Measurements from ENCODE around the gene ATXN7.

Gene ATXN7

DNA sequence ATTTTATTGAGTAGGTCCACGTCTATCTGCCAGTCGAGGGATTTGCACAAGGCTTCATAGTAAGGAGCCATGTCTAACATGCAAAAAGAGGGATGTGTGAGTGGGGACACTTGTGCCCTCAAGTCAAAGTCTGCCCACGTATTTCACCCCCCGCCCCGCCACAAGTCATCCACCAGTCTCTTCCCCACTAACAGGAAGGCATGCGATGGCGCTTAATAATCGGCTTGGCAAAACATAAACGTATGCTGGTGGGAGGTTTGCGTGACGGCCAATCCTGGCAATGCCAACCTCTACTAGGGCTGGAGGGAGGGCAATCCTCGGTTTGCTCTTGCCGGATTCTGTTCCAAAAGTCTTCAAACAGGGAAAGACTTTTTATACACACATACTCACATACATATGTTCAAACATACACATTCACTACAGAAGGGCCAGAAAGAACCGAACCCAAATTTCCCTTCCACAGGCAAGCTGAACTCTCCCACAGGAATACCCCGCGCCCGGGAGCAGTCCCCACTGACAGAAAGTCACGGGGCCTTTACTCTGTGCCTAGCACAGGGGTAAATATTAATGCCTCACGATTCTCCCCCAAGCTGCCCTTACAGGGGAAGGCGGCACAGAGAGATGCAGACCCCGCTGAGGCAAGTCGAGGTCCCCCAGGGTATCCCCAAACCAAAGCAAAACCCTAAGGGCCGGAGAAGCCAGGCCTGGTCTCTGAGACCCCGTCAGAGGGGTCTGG, 159.0 kb downstream of the ATXN7 start:
- H2AFZ ChIP-seq (ENCODE audit: low read length), result peak overlapping the region; percentile 70; the same call in 1 of the 2 replicates
- H3K9ac ChIP-seq (ENCODE audit: low read depth, low read length, poor library complexity, severe bottlenecking), result peak overlapping the region; percentile 82
- no peaks in the 10 kb centered on the region for H3K27me3 ChIP-seq (ENCODE audit: insufficient read depth, low read length, poor library complexity, severe bottlenecking)
- no peaks in the 10 kb centered on the region for H3K9me2 ChIP-seq (replicated peaks; ENCODE audit: low read depth, low read length)
- H3K9me3 ChIP-seq (ENCODE audit: insufficient read depth, low read depth, low read length), result no peaks in the 10 kb centered on the region
- peak overlapping the region; percentile 91 for H3K4me3 ChIP-seq (ENCODE audit: low read length, poor library complexity, severe bottlenecking)
- peaks cover 29% of the 10 kb centered on the region for H4K20me1 ChIP-seq (ENCODE audit: insufficient read depth, low read length, poor library complexity, severe bottlenecking)
- H3F3A ChIP-seq (ENCODE audit: low read depth), result no peaks in the 10 kb centered on the region
- TF ChIP-seq CTCF (conservative IDR thresholded peaks at IDR 0.05; ENCODE audit: low read length), result no peak
- no peak for TF ChIP-seq EZH2phosphoT487 (IDR thresholded peaks at IDR 0.05; ENCODE audit: borderline replicate concordance)
- peaks cover 23% of the 10 kb centered on the region for H3K4me1 ChIP-seq (ENCODE audit: insufficient read depth, low read length, poor library complexity, severe bottlenecking)
- H3K79me2 ChIP-seq (ENCODE audit: insufficient read depth, low read length), result peaks cover 29% of the 10 kb centered on the region
- peak overlapping the region; percentile 99 for H3K4me2 ChIP-seq (ENCODE audit: low read depth, low read length, poor library complexity, severe bottlenecking)
- peaks cover 19% of the 10 kb centered on the region; the same call in 1 of the 2 replicates for H3K36me3 ChIP-seq (ENCODE audit: insufficient read depth, low read length)

DNA sequence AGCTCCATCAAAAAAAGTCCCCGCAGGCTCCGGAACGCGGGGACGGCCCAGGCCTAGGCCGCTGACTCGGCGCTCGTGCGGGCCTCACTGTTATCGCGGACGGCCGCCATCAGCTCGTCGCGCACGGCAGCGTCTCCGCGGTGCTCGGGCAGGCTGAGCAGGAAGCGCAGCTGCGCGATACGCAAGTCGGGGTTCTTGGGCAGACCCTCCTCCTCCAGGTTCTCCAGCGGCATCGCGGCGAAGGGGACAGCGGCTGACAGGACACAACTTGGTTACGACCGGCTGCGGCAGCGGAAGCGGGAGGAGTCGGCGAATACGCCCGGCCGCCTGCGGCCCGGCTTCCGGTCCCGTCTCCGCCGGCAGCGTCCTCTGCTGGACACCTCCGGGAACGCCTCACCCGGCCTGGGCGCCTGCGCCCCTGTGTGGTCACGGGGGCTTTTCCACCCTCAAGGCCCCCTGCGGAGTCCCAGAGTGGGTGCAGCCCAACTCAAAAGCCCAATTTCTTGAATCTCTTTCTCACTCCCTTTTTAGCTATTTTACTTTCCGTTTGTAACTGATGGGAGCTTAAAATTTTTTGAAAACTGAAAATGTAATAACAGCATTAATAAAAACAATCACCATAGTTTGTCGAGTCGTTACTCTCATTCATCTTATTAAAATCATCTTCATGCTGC, 159.7 kb downstream of the ATXN7 start, which contains the start of gene PSMD6:
TSS of gene PSMD6 (minus strand) at position 308 of the 674 bp plus-strand sequence. CDS start at position 233, 75 bp downstream.
- peak within 1 kb of the TSS; percentile 82 for H3K9ac ChIP-seq (ENCODE audit: low read depth, low read length, poor library complexity, severe bottlenecking)
- H2AFZ ChIP-seq (ENCODE audit: low read length), result peak within 1 kb of the TSS; percentile 88
- TF ChIP-seq EZH2phosphoT487 (IDR thresholded peaks at IDR 0.05; ENCODE audit: borderline replicate concordance) (no peak), CTCF (conservative IDR thresholded peaks at IDR 0.05; ENCODE audit: low read length) (peak; percentile 99)

GRCh38 chr3:64023861-64024223, 160.2 kb downstream of the ATXN7 start:
- Histone ChIP-seq H3F3A (ENCODE audit: low read depth) (no peaks in the 10 kb centered on the region), H3K9me3 (ENCODE audit: insufficient read depth, low read depth, low read length) (no peaks in the 10 kb centered on the region), H3K4me3 (ENCODE audit: low read length, poor library complexity, severe bottlenecking) (peak overlapping the region; percentile 91), H3K36me3 (ENCODE audit: insufficient read depth, low read length) (peaks cover 7% of the 10 kb centered on the region; the same call in 1 of the 2 replicates), H3K9me2 (replicated peaks; ENCODE audit: low read depth, low read length) (no peaks in the 10 kb centered on the region), H3K27me3 (ENCODE audit: insufficient read depth, low read length, poor library complexity, severe bottlenecking) (no peaks in the 10 kb centered on the region), H3K9ac (ENCODE audit: low read depth, low read length, poor library complexity, severe bottlenecking) (peak overlapping the region; percentile 82), H3K4me1 (ENCODE audit: insufficient read depth, low read length, poor library complexity, severe bottlenecking) (peaks cover 23% of the 10 kb centered on the region), H2AFZ (ENCODE audit: low read length) (peak overlapping the region; percentile 88), H3K4me2 (ENCODE audit: low read depth, low read length, poor library complexity, severe bottlenecking) (peak overlapping the region; percentile 63), H4K20me1 (ENCODE audit: insufficient read depth, low read length, poor library complexity, severe bottlenecking) (peaks cover 29% of the 10 kb centered on the region), H3K79me2 (ENCODE audit: insufficient read depth, low read length) (peaks cover 29% of the 10 kb centered on the region)
- TF ChIP-seq CTCF (conservative IDR thresholded peaks at IDR 0.05; ENCODE audit: low read length), result no peak
- TF ChIP-seq EZH2phosphoT487 (IDR thresholded peaks at IDR 0.05; ENCODE audit: borderline replicate concordance), result no peak

More for the DNA sequence above, 159.7 kb downstream of the ATXN7 start, which contains the start of gene PSMD6:
- H3K9me3 ChIP-seq (ENCODE audit: insufficient read depth, low read depth, low read length), result no peaks in the 10 kb centered on the region
- peaks cover 29% of the 10 kb centered on the region for H3K79me2 ChIP-seq (ENCODE audit: insufficient read depth, low read length)
- peaks cover 29% of the 10 kb centered on the region for H4K20me1 ChIP-seq (ENCODE audit: insufficient read depth, low read length, poor library complexity, severe bottlenecking)
- peak within 1 kb of the TSS; percentile 99 for H3K4me2 ChIP-seq (ENCODE audit: low read depth, low read length, poor library complexity, severe bottlenecking)
- peaks cover 12% of the 10 kb centered on the region; the same call in 1 of the 2 replicates for H3K36me3 ChIP-seq (ENCODE audit: insufficient read depth, low read length)
- no peaks in the 10 kb centered on the region for H3K27me3 ChIP-seq (ENCODE audit: insufficient read depth, low read length, poor library complexity, severe bottlenecking)
- no peaks in the 10 kb centered on the region for H3F3A ChIP-seq (ENCODE audit: low read depth)
- H3K4me1 ChIP-seq (ENCODE audit: insufficient read depth, low read length, poor library complexity, severe bottlenecking), result peaks cover 23% of the 10 kb centered on the region
- H3K4me3 ChIP-seq (ENCODE audit: low read length, poor library complexity, severe bottlenecking), result peak within 1 kb of the TSS; percentile 91
- H3K9me2 ChIP-seq (replicated peaks; ENCODE audit: low read depth, low read length), result no peaks in the 10 kb centered on the region

Measured in Loucy (cell line).